ENCODE measurements around the gene LILRA6.
A peak's percentile ranks its signal among the peaks of the same experiment; 100 is the strongest.
"Not testable (repeated sequence)": the region's sequence is repeated elsewhere in the genome, so short reads cannot be mapped to it uniquely, and the experiment has no call there.

LILRA6 gene

DNA sequence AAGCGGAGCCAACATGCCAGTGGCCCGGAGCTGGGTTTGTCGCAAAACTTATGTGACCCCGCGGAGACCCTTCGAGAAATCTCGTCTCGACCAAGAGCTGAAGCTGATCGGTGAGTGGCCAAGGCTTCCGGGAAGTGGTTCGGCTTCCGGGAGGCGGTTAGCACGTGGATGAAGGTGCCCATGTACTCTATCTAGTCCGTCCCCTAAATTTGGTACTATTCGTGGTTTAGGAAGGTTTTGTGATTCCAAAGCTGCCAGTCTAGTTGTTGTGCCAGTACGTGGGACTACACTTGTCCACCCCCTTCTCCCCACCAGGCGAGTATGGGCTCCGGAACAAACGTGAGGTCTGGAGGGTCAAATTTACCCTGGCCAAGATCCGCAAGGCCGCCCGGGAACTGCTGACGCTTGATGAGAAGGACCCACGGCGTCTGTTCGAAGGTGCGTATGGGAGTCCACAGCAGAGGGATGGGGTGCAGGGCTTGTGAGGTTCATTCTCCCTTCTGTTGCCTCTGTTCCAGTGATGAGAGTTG is 41.4 kb downstream of the LILRA6 start:
- no peaks in the 10 kb centered on the region for H3K9me3 ChIP-seq (ENCODE audit: insufficient read depth, low read length)
- peaks cover 52% of the 10 kb centered on the region for H3K4me1 ChIP-seq (ENCODE audit: low read length)
- peaks cover 51% of the 10 kb centered on the region for H4K20me1 ChIP-seq (ENCODE audit: insufficient read depth, low read length)
- peak overlapping the region; percentile 79 for H3K27ac ChIP-seq (ENCODE audit: low read length)
- no peaks in the 10 kb centered on the region for H3K27me3 ChIP-seq (ENCODE audit: low read depth, low read length)
- peaks cover 54% of the 10 kb centered on the region for H3K36me3 ChIP-seq (replicated peaks; ENCODE audit: low read depth, low read length)
- H2AFZ ChIP-seq (ENCODE audit: low read depth, low read length), result no peak overlapping the region
- peak overlapping the region; percentile 91 for H3K9ac ChIP-seq (ENCODE audit: low read length)
- H3K79me2 ChIP-seq (ENCODE audit: low read length), result peaks cover 70% of the 10 kb centered on the region
- no peak for TF ChIP-seq EZH2phosphoT487 (IDR thresholded peaks at IDR 0.05; ENCODE audit: low read depth)
- TF ChIP-seq, protein P1, sequence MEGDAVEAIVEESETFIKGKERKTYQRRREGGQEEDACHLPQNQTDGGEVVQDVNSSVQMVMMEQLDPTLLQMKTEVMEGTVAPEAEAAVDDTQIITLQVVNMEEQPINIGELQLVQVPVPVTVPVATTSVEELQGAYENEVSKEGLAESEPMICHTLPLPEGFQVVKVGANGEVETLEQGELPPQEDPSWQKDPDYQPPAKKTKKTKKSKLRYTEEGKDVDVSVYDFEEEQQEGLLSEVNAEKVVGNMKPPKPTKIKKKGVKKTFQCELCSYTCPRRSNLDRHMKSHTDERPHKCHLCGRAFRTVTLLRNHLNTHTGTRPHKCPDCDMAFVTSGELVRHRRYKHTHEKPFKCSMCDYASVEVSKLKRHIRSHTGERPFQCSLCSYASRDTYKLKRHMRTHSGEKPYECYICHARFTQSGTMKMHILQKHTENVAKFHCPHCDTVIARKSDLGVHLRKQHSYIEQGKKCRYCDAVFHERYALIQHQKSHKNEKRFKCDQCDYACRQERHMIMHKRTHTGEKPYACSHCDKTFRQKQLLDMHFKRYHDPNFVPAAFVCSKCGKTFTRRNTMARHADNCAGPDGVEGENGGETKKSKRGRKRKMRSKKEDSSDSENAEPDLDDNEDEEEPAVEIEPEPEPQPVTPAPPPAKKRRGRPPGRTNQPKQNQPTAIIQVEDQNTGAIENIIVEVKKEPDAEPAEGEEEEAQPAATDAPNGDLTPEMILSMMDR (IDR thresholded peaks at IDR 0.05; ENCODE audit: low read depth, low read length), result no peak
- peak overlapping the region; percentile 80 for H3K4me3 ChIP-seq (ENCODE audit: low read length)
- peak overlapping the region; percentile 99 for H3K4me2 ChIP-seq (ENCODE audit: low read length)

GRCh38 chr19:54199401-54199800 is 43.2 kb downstream of the LILRA6 start:
- no peak overlapping the region for H3K4me3 ChIP-seq (ENCODE audit: low read length)
- H3K4me2 ChIP-seq (ENCODE audit: low read length), result peak overlapping the region; percentile 87
- peaks cover 45% of the 10 kb centered on the region for H3K36me3 ChIP-seq (replicated peaks; ENCODE audit: low read depth, low read length)
- H2AFZ ChIP-seq (ENCODE audit: low read depth, low read length), result no peak overlapping the region
- H3K4me1 ChIP-seq (ENCODE audit: low read length), result peaks cover 34% of the 10 kb centered on the region
- no peak overlapping the region for H3K9ac ChIP-seq (ENCODE audit: low read length)
- H3K9me3 ChIP-seq (ENCODE audit: insufficient read depth, low read length), result no peaks in the 10 kb centered on the region
- no peaks in the 10 kb centered on the region for H3K27me3 ChIP-seq (ENCODE audit: low read depth, low read length)
- peaks cover 32% of the 10 kb centered on the region for H4K20me1 ChIP-seq (ENCODE audit: insufficient read depth, low read length)
- peaks cover 51% of the 10 kb centered on the region for H3K79me2 ChIP-seq (ENCODE audit: low read length)
- TF ChIP-seq EZH2phosphoT487 (IDR thresholded peaks at IDR 0.05; ENCODE audit: low read depth), result no peak
- TF ChIP-seq, protein P1 (IDR thresholded peaks at IDR 0.05; ENCODE audit: low read depth, low read length), result no peak
- H3K27ac ChIP-seq (ENCODE audit: low read length), result no peak overlapping the region

- Histone ChIP-seq H3K4me1 (ENCODE audit: low read length) (peaks cover 15% of the 10 kb centered on the region), H3K36me3 (replicated peaks; ENCODE audit: low read depth, low read length) (peaks cover 37% of the 10 kb centered on the region), H3K27ac (ENCODE audit: low read length) (no peak overlapping the region), H2AFZ (ENCODE audit: low read depth, low read length) (no peak overlapping the region), H3K4me3 (ENCODE audit: low read length) (no peak overlapping the region), H4K20me1 (ENCODE audit: insufficient read depth, low read length) (peaks cover 10% of the 10 kb centered on the region), H3K9ac (ENCODE audit: low read length) (no peak overlapping the region), H3K9me3 (ENCODE audit: insufficient read depth, low read length) (no peaks in the 10 kb centered on the region), H3K79me2 (ENCODE audit: low read length) (peaks cover 34% of the 10 kb centered on the region), H3K27me3 (ENCODE audit: low read depth, low read length) (no peaks in the 10 kb centered on the region), H3K4me2 (ENCODE audit: low read length) (no peak overlapping the region)
- TF ChIP-seq EZH2phosphoT487 (IDR thresholded peaks at IDR 0.05; ENCODE audit: low read depth), result no peak
- TF ChIP-seq, protein P1 (IDR thresholded peaks at IDR 0.05; ENCODE audit: low read depth, low read length), result no peak
Measured at GRCh38 chr19:54197121-54197520, 45.5 kb downstream of the LILRA6 start.

GRCh38 chr19:54196536-54196935 is 46.1 kb downstream of the LILRA6 start:
- TF ChIP-seq, protein P1 (IDR thresholded peaks at IDR 0.05; ENCODE audit: low read depth, low read length), result no peak
- no peak for TF ChIP-seq EZH2phosphoT487 (IDR thresholded peaks at IDR 0.05; ENCODE audit: low read depth)
- H3K4me1 ChIP-seq (ENCODE audit: low read length), result peaks cover 13% of the 10 kb centered on the region
- no peak overlapping the region for H3K9ac ChIP-seq (ENCODE audit: low read length)
- no peaks in the 10 kb centered on the region for H3K27me3 ChIP-seq (ENCODE audit: low read depth, low read length)
- H3K9me3 ChIP-seq (ENCODE audit: insufficient read depth, low read length), result no peaks in the 10 kb centered on the region
- peaks cover 4% of the 10 kb centered on the region for H4K20me1 ChIP-seq (ENCODE audit: insufficient read depth, low read length)
- H3K27ac ChIP-seq (ENCODE audit: low read length), result no peak overlapping the region
- H3K36me3 ChIP-seq (replicated peaks; ENCODE audit: low read depth, low read length), result peaks cover 31% of the 10 kb centered on the region
- H3K4me2 ChIP-seq (ENCODE audit: low read length), result no peak overlapping the region
- H3K79me2 ChIP-seq (ENCODE audit: low read length), result peaks cover 34% of the 10 kb centered on the region
- H2AFZ ChIP-seq (ENCODE audit: low read depth, low read length), result no peak overlapping the region
- H3K4me3 ChIP-seq (ENCODE audit: low read length), result no peak overlapping the region

GRCh38 chr19:54194463-54194862 is 48.1 kb downstream of the LILRA6 start:
- not testable (repeated sequence) for H3K4me2 ChIP-seq (ENCODE audit: low read length); H3K9me3 ChIP-seq (ENCODE audit: insufficient read depth, low read length); H3K4me1 ChIP-seq (ENCODE audit: low read length); H3K4me3 ChIP-seq (ENCODE audit: low read length); H3K9ac ChIP-seq (ENCODE audit: low read length); H4K20me1 ChIP-seq (ENCODE audit: insufficient read depth, low read length); H3K27ac ChIP-seq (ENCODE audit: low read length); H3K27me3 ChIP-seq (ENCODE audit: low read depth, low read length); H2AFZ ChIP-seq (ENCODE audit: low read depth, low read length)
- H3K36me3 ChIP-seq (replicated peaks; ENCODE audit: low read depth, low read length), result peaks cover 25% of the 10 kb centered on the region
- peaks cover 15% of the 10 kb centered on the region for H3K79me2 ChIP-seq (ENCODE audit: low read length)

Measured in OCI-LY3 (cell line).